HG03159 (cell line): ENCODE results near the gene OR3A3.

Experiments
- ATAC-seq: cut with Tn5 transposase; IDR thresholded peaks from one replicate; pipeline ENCODE4 v1.9.1; 2021; ENCODE audit warnings: mild to moderate bottlenecking, moderate library complexity; ENCODE audit not compliant: unreplicated experiment

OR3A3 gene

GRCh38 chr17:3471599-3471998, 60.4 kb downstream of the OR3A3 start, which contains the start of gene SPATA22:
TSS of gene SPATA22 (minus strand) at chr17:3471819. CDS start at chr17:3469325, 2,494 bp downstream.
- no peak for ATAC-seq

- ATAC-seq, result no peak
These were observed 61.0 kb downstream of the OR3A3 start for GRCh38 chr17:3472137-3472536.
